ENCODE results near the gene ENTPD8.
"Not testable (repeated sequence)": the region's sequence is repeated elsewhere in the genome, so short reads cannot be mapped to it uniquely, and the experiment has no call there.

The ENTPD8 gene

DNA sequence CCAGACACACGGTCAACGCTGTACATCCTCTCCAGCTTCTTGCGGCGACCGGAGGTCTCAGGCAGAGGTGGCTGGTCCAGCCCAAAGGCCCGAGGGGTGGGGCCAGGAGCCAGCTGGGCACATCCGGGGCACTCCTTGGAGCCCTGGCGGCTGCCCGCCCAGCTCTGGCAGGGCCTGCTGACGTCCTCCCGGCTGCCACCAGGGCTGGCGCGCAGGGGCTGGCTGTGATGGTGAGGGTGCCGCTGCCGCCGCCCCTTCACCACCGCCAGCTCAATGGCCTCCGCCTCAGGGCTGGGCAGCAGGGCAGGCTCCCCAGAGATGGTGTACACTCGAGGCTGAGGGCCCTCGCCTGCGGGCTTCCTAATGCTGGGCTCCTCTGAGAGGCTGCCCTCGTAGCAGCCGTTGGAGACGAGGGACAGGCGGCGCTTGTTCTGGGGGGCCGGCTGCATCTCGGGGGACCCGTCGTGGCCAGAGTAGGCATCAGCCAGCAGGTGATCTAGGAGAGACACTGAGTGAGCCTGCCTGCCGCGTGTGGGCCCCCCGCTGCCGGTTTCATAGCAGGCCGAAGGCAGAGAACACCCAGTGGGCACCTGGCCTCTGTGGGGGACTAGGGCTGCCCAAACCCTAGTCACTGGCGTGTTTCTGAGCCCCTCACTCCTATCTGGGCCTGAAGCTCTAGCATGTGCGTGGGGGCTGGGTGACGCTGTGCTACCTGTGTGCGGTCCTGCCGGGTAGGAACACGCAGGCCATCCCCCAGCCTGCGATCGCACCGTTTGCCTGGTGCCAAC is 16.4 kb upstream of the ENTPD8 start:
- DNase-seq, result no peak

- DNase-seq, result no peak
These were observed 15.8 kb upstream of the ENTPD8 start for GRCh38 chr9:137456864-137457405.

- no peak for DNase-seq
These were observed 15.1 kb upstream of the ENTPD8 start for GRCh38 chr9:137456061-137456863.

- DNase-seq, result no peak
These were observed 14.3 kb upstream of the ENTPD8 start for GRCh38 chr9:137455359-137455991.

DNA sequence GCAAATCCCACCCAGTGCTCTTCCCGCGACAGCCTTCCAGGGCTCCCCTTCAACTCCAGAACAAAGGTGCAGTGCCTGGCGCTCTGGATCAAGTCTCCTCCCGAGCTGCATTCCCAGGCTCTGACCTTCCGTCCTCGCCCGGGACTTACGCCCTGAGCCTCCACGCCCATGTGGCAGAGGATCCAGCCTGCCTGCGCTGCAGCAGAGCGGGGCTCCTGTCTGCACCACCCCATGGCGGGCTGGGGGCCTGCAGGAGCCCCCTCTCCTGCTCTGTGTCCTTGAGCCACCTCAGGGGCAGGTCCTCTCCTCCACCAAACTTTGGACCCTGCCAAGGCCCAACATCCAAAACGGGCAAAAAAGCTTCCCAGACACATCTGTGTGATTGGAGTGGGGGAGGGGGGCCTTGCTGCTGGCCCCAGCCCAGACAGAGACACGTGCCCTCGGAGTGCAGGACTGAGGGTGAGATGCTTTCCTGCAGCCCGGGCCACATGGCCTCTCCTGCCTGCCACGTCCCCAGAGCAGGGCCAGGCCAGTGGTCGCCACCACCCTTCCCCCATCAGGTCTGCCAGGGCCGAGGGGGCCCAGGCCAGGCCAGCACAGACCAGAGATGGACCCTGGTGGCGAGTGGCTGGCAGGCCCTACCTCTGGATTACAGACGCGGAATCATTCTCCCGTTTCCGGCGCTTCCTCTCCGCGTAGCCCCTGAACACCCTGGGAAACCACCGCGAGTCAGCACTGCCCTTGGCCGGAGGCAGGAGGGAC is 13.6 kb upstream of the ENTPD8 start:
- DNase-seq, result no peak

DNA sequence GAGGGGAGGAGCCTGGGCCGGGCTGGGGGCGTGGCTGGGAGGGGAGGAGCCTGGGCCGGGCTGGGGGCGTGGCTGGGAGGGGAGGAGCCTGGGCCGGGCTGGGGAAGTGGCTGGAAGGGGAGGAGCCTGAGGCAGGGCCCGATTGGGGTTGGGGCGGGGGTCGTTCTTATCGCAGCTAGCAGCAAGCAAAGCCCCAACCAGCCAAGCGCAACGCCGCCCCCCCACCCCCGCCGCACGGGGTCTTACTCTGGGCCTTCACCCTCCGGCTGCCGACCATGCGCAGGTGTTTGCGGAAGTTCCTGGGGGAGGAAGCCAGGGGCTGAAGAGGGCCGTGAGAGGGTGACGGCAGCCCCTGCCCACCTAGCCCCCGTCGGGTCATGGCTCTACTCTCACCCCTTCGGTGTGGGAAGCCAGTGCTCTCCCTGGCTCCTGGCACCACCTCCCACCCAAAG is 13.0 kb upstream of the ENTPD8 start:
- DNase-seq, result no peak

DNA sequence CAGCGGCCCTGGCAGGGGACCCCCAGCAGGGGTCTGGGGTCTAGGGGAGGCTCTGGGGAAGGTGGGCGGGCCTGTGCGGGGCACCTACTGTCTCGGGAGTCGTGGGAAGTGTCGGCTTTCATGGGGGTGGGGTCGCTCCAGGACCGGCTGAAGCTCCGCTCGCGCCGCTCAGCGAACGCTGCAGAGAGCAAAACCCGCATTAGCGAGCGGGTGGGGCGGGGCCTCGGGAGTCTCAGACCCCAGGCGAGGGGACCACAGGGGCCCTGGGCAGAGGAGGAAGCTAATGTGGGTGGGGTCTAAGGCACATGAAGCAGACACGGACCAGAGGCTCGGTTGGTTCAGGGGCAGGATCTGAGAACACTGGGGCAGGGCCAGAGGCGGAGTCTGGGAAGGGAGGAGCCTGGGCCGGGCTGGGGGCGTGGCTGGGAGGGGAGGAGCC is 12.5 kb upstream of the ENTPD8 start:
- DNase-seq, result no peak

DNA sequence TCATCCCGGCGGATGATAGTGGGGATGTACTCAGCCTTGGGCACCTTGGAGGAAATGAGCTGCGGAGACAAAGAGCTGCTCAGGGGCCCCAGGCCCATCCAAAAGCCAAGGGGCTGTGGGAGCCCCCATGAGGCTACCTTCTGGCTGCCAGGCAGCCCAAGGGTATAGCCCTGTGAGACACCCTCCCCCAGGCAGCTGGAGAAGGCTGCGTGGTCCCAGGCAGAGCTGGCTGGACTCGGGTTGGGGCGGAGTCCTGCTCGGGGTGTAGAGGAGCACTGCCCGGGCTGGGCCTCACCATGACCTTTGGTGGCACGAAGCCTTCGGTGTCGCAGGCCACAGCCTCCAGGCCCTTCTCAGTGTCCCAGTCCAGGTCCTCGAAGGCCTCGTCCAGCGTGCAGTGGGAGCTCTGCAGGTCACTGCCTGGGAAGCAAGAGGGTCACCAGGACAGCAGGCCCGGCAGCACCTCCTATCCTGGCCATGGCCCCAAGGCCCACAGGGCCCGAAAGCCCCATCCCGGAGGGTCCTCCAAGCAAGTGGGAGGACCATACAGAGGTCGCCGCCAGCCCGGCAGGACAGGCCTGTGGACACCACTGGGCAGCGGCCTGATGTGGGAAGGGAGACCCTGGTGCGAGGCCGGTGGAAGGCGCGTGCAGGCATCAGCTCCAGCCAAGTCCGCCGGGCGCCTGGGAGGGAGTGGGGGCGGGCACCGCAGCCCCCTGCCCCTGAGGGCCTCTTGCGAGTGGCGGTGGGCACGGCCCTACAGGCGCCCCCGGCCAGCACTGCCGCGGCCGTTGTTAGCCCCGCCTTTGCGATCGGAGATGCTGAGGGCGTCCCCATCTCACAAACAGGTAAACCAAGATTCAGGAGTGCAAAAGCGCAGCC is 11.8 kb upstream of the ENTPD8 start:
- no peak for DNase-seq

DNA sequence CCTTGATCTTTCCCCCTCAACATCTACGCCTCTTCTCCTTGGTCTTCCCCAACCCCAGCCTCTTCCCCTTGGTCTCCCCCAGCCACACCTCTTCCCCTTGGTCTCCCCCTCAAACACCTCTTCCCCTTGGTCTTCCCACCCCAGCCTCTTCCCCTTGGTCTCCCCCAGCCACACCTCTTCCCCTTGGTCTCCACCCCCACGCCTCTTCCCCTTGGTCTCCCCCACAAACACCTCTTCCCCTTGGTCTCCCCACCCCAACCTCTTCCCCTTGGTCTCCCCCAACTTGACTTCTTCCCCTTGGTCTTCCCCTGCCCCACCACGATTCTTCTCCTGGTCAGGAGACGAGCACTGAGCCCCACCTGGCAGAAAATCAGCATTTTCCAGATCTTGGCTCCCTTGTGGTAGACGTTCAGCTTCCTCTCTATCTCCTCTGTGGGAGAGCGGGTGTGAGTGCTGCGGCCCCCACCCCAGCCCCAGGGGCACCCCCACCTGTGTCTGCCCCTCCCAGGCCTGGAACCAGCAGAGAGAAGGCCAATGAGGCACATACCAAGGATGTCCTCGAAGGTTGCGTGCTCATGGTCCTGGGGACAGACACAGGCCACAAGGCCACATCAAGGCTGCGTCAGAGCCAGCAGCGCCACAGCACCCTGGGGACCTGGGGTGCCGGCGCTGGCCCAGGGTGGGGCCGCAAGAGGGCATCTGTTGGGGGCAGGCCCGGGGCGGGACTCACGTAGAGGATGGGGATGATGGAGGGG is 11.0 kb upstream of the ENTPD8 start:
- no peak for DNase-seq

GRCh38 chr9:137451264-137452005 is 10.3 kb upstream of the ENTPD8 start:
- not testable (repeated sequence) for DNase-seq

- DNase-seq, result not testable (repeated sequence)
These were observed 9.5 kb upstream of the ENTPD8 start for GRCh38 chr9:137450539-137451222.

- no peak for DNase-seq
These were observed 8.9 kb upstream of the ENTPD8 start for GRCh38 chr9:137449931-137450538.

DNA sequence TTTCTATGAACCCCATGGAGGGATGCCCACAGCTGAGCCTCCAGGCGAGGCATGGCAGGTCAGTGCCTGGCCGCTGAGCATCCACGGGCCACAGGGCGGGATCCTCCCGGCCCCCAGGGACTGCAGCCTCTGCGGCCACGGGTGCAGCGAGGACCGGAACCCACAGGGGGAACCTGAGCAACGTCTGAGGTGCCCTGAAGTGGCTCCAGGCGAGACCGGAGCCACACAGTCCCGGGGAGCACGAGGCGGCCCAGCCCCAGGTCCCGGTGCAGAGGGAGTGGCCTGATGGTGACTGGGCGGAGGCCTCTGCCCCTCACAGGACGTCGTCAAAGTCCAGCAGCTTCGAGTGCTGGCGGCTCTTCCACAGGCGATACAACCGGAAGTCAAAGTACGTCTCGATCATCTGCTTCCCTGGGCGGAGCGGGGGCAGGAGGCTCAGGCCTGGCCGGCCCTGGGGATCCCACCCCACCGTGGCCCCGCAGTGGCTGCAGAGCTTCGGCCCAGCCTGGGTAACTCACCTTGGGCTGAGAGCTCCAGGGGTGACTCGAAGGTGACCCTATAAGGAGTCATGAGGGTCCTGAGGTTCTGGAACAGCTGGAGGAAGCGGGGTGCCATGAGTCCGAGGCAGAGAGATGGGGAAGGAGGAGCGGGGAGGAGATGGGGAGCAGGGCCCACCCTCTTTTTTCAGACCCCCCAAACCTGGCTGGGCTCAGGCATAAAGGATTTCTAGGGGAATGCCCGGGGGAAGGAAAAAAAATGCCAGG is 8.1 kb upstream of the ENTPD8 start:
- no peak for DNase-seq

GRCh38 chr9:137448602-137448962 is 7.4 kb upstream of the ENTPD8 start:
- DNase-seq, result no peak

DNA sequence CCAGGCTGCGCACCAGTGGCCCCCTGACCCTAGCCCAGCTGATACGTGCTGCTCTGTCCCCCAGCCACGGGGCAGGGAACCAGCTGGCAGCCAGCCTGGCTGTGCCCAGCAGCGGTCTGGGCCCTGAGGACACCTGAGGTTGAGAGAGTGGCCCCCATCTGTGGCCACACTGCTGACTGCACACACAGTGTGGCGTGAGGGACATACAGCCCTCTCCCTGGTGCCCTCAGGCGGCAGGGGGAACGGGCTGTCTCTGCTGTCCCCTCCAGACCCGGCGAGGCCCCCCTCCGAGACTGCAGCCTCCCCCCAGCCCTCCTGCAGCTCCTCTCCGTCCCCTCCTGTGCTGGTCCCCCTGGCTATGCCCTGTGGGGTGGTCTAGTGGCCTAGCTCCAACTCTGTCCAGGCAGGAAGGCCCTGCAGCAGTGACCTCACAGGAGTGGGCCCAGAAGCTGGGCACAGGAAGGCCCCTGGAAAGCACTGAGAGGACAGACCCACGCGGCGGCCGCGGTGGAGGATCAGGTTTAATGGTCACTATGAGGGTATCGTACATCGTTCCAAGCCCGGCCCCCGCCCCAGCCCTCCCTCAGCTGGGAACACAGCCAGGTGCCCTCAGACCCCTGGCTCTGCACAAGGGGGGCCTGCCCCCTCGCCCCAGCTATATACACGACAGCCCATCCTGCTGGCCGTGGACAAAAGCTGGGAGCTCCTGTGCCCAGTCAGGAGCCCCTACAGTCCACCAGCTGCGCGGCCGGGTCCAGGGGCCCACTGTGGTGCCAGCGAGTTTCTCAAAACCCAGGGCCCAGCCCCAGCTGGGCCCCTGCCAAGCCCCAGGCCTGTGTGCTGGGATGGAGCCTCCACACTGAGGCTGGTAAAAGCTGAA is 6.8 kb upstream of the ENTPD8 start:
- no peak for DNase-seq

- no peak for DNase-seq
These were observed 5.8 kb upstream of the ENTPD8 start for GRCh38 chr9:137446851-137447471.

All from DMS79 (cell line).